DMS 273 (cell line): ENCODE data around the gene LRRK1.

ENCODE experiments used
- DNase-seq: peaks from one replicate; lab custom pipeline; 2025; ENCODE audit not compliant: unreplicated experiment; lab: John Stamatoyannopoulos, UW

LRRK1 gene

GRCh38 chr15:100931143-100931890 is 12.2 kb downstream of the LRRK1 start:
- DNase-seq = no peak

GRCh38 chr15:100932676-100933348 is 13.7 kb downstream of the LRRK1 start:
- no peak for DNase-seq

GRCh38 chr15:100934166-100934565 is 15.0 kb downstream of the LRRK1 start:
- no peak for DNase-seq

- no peak for DNase-seq
Measured at GRCh38 chr15:100934726-100935125, 15.6 kb downstream of the LRRK1 start.

GRCh38 chr15:100937171-100937570 is 18.0 kb downstream of the LRRK1 start:
- no peak for DNase-seq

- no peak for DNase-seq
Measured at GRCh38 chr15:100939791-100940190, 20.6 kb downstream of the LRRK1 start.

- DNase-seq = no peak
Measured at GRCh38 chr15:100940767-100941379, 21.7 kb downstream of the LRRK1 start.

- DNase-seq = no peak
Measured at GRCh38 chr15:100941536-100941935, 22.4 kb downstream of the LRRK1 start.

- DNase-seq = no peak
Measured at GRCh38 chr15:100942656-100943425, 23.7 kb downstream of the LRRK1 start.

GRCh38 chr15:100944244-100944895 is 25.2 kb downstream of the LRRK1 start:
- DNase-seq = no peak

GRCh38 chr15:100944986-100945385 is 25.8 kb downstream of the LRRK1 start:
- DNase-seq = peak; percentile 36

- DNase-seq = no peak
Measured at GRCh38 chr15:100947760-100948429, 28.7 kb downstream of the LRRK1 start.

- DNase-seq = no peak
Measured at GRCh38 chr15:100948430-100948762, 29.2 kb downstream of the LRRK1 start.

- no peak for DNase-seq
Measured at GRCh38 chr15:100949691-100950090, 30.5 kb downstream of the LRRK1 start.

- no peak for DNase-seq
Measured at GRCh38 chr15:100951965-100952364, 32.8 kb downstream of the LRRK1 start.

GRCh38 chr15:100952566-100952965 is 33.4 kb downstream of the LRRK1 start:
- DNase-seq = no peak

GRCh38 chr15:100958326-100959065 is 39.3 kb downstream of the LRRK1 start:
- no peak for DNase-seq

GRCh38 chr15:100959066-100960050 is 40.2 kb downstream of the LRRK1 start:
- DNase-seq = no peak

- no peak for DNase-seq
Measured at GRCh38 chr15:100966997-100967396, 47.8 kb downstream of the LRRK1 start.
